ENCODE results near the gene DGKI. TPM values are rescaled to one million over a fixed set of nuclear protein-coding genes. Genes with fewer than 3 reads are reported as not detected.

Gene DGKI
- total RNA-seq, 4 donors from 2014 or later: 0.98 to 7.3 (median 2.7) TPM

DNA sequence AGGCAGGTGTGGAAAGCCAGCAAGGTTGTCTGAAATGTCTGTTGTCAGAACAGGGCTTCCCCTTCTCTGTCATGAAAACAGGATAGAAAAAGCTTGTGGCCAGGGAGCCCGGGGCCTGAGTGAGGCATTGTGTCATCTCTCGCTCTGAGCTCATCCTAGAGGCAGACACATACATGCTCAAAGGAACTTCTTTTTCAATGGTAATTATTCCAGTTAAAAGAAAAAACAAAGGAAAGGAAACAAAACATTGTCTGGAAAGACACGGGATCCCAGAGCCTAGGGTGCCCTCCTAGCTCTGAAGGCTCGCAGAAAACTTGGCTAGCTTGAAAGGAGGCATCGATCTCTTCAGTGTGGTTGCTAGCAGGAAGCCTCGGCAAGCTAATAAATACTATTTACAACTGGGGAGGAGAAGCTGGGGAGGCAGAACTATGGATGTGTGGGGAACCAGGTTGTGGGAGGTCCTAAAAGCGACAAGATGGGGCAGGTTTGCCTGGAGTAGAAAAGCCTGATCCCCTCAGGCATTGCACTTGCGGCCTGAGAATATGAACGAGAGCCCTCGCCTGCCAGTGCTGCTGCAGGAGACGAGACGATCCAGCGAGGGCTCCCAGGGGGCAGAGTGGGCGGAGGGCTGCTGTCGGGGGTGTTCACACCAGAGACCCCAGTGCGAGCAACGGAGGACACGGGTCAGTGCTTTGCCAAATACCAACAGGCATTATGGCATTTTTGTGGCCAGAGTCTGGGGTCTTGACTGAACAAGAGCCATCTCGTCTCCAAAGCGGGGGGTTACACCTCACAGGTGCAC, 32.8 kb upstream of the DGKI start:
- no peak for TF ChIP-seq CTCF (IDR thresholded peaks at IDR 0.05; ENCODE audit: low read depth)

GRCh38 chr7:137878333-137878961, 31.7 kb upstream of the DGKI start:
- no peak for TF ChIP-seq CTCF (IDR thresholded peaks at IDR 0.05; ENCODE audit: low read depth)

GRCh38 chr7:137877027-137877675, 30.4 kb upstream of the DGKI start:
- no peak for TF ChIP-seq CTCF (IDR thresholded peaks at IDR 0.05; ENCODE audit: low read depth)

DNA sequence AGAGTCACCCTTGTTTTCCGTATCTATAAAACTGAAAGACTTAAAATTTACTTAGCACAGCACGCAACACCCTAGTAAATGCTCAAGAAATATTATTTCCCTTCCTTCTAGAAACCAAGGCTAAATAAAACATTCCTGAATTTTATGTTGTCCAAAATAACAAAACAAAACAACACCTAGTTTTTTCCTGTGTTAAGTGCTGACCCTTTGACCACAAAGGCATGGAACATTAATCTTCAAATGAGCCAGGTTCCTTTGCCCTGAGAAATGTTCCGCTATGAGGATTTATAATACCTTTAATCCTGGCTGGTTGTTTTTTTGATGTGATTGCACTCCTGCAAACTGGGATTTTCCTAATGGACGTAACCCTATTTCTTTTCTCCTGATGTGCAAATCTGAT, 29.0 kb upstream of the DGKI start:
- no peak for TF ChIP-seq CTCF (IDR thresholded peaks at IDR 0.05; ENCODE audit: low read depth)

GRCh38 chr7:137873979-137874777, 27.4 kb upstream of the DGKI start:
- no peak for TF ChIP-seq CTCF (IDR thresholded peaks at IDR 0.05; ENCODE audit: low read depth)

DNA sequence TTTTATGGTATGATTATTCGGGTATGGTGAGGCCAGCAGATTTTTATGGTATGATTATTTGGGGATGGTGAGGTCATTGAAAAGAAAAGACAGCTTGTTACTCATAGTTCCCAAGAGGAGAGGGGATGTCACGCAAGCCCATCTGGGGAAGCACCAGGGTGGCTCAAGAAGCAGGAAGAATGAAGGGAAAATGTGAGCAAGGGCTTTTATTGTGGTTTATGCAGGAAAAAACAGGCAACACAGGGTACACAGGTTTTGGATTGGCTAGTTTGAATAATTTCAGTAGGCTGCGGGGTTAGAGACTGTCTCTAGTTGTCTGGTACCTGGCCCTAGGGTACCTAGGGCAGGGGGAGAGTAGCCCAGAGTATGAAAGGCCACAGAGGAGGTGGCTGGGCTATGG, 26.8 kb upstream of the DGKI start:
- no peak for TF ChIP-seq CTCF (IDR thresholded peaks at IDR 0.05; ENCODE audit: low read depth)

Measured in subcutaneous adipose tissue (tissue), 4 donors.